ENCODE results near the gene ROBO2. TPM values are rescaled to one million over a fixed set of nuclear protein-coding genes. Genes with fewer than 3 reads are reported as not detected.

The ROBO2 gene
- total RNA-seq, 1 donor from 2014 or later: 330 TPM

DNA sequence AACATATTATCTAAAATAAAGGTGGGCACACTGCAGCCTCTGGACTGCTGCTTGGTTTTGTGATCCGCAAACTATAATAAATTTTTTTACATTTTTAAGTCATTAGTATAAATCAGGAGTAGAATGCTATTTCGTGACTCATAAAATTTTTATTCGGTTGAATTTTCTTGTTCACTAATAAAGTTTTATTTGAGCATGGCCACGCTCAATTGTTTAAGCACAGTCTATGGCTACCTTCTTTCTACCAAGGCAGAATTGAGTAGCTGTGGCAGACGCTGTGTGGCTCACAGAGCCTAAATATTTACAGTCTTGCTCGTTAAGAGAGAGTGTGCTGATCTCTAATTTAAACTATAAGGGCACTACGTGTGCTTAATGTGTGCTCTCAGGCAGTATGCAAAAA, 28.9 kb downstream of the ROBO2 start:
- Mint-ChIP-seq H3K4me3 (ENCODE audit: unreplicated experiment) (peak overlapping the region; percentile 32), H3K4me1 (ENCODE audit: low read depth, unreplicated experiment) (peaks cover 44% of the 10 kb centered on the region), H3K9me3 (ENCODE audit: unreplicated experiment) (peaks cover 2% of the 10 kb centered on the region), H3K27me3 (ENCODE audit: unreplicated experiment) (peaks cover 2% of the 10 kb centered on the region), H3K27ac (ENCODE audit: unreplicated experiment) (no peak overlapping the region), H3K36me3 (ENCODE audit: unreplicated experiment) (no peaks in the 10 kb centered on the region)
- no peak for DNase-seq
- TF ChIP-seq, protein P1, sequence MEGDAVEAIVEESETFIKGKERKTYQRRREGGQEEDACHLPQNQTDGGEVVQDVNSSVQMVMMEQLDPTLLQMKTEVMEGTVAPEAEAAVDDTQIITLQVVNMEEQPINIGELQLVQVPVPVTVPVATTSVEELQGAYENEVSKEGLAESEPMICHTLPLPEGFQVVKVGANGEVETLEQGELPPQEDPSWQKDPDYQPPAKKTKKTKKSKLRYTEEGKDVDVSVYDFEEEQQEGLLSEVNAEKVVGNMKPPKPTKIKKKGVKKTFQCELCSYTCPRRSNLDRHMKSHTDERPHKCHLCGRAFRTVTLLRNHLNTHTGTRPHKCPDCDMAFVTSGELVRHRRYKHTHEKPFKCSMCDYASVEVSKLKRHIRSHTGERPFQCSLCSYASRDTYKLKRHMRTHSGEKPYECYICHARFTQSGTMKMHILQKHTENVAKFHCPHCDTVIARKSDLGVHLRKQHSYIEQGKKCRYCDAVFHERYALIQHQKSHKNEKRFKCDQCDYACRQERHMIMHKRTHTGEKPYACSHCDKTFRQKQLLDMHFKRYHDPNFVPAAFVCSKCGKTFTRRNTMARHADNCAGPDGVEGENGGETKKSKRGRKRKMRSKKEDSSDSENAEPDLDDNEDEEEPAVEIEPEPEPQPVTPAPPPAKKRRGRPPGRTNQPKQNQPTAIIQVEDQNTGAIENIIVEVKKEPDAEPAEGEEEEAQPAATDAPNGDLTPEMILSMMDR (IDR thresholded peaks at IDR 0.05; ENCODE audit: partially characterized antibody, unreplicated experiment): no peak

DNA sequence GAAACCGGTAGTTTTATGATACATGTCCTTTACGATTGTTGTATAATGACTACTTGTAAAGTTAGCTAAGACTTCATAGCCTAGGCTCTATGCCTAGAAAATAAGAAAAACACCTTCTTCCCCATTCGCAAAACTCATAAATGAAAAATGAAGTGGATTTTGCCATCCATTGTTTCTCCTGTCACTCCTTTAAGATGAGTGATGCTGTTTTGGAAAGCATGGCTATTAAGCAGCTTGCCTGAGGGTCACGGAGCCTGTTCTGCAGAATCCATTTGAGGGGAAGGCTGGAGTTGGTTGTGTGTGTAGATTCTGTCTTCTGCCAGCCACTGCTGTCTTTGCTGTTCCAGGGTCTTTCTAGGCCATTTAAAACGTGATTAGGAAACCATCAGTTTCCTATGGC, 31.5 kb downstream of the ROBO2 start:
- TF ChIP-seq, protein P1 (IDR thresholded peaks at IDR 0.05; ENCODE audit: partially characterized antibody, unreplicated experiment): no peak

DNA sequence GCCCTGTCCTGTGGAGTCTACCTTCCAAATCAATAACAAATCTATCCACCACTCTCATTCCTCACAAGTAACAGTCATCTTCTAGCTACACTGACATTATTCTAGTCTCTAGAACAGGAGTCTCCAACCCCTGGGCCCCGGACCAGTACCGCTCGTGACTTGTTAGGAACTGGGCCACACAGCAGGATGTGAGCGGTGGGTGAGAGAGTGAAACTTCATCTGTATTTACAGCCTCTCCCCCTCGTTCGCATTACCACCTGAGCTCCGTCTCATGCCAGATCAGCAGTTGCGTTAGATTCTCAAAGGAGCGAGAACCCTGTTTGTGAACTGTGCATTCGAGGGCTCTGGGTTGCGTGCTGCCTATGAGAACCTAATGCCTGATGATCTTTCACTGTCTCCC, 31.9 kb downstream of the ROBO2 start:
- Mint-ChIP-seq H3K27ac (ENCODE audit: unreplicated experiment) (peak overlapping the region; percentile 31), H3K4me1 (ENCODE audit: low read depth, unreplicated experiment) (peaks cover 49% of the 10 kb centered on the region), H3K27me3 (ENCODE audit: unreplicated experiment) (no peaks in the 10 kb centered on the region), H3K4me3 (ENCODE audit: unreplicated experiment) (peak overlapping the region; percentile 44), H3K36me3 (ENCODE audit: unreplicated experiment) (no peaks in the 10 kb centered on the region), H3K9me3 (ENCODE audit: unreplicated experiment) (no peaks in the 10 kb centered on the region)
- no peak for DNase-seq
- TF ChIP-seq, protein P1 (IDR thresholded peaks at IDR 0.05; ENCODE audit: partially characterized antibody, unreplicated experiment): no peak

More for the DNA sequence above, 31.5 kb downstream of the ROBO2 start:
- H3K4me1 Mint-ChIP-seq (ENCODE audit: low read depth, unreplicated experiment): peaks cover 51% of the 10 kb centered on the region
- H3K27me3 Mint-ChIP-seq (ENCODE audit: unreplicated experiment): no peaks in the 10 kb centered on the region
- H3K36me3 Mint-ChIP-seq (ENCODE audit: unreplicated experiment): no peaks in the 10 kb centered on the region
- H3K4me3 Mint-ChIP-seq (ENCODE audit: unreplicated experiment): peak overlapping the region; percentile 13
- no peak overlapping the region for H3K27ac Mint-ChIP-seq (ENCODE audit: unreplicated experiment)
- H3K9me3 Mint-ChIP-seq (ENCODE audit: unreplicated experiment): no peaks in the 10 kb centered on the region
- no peak for DNase-seq

DNA sequence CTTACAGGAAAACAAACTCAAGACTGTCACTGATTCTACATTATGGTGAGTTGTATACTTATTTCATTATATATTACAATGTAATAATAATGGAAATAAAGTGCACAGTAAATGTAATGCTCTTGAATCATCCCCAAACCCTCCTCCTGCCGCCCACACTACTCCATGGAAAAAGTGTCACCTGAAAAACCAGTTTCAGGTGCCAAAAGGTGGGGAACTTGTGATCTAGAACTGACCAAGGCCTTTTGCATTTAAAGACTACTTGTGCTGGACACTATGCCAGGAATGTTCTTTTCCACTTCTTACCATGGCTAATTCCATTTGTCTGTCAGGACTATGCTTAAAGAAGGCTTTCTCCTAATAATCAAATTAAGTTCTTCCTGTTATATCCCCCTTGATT, 32.3 kb downstream of the ROBO2 start:
- no peaks in the 10 kb centered on the region for H3K9me3 Mint-ChIP-seq (ENCODE audit: unreplicated experiment)
- no peaks in the 10 kb centered on the region for H3K27me3 Mint-ChIP-seq (ENCODE audit: unreplicated experiment)
- TF ChIP-seq, protein P1 (IDR thresholded peaks at IDR 0.05; ENCODE audit: partially characterized antibody, unreplicated experiment): no peak
- no peak overlapping the region for H3K27ac Mint-ChIP-seq (ENCODE audit: unreplicated experiment)
- H3K4me3 Mint-ChIP-seq (ENCODE audit: unreplicated experiment): peak overlapping the region; percentile 44
- H3K4me1 Mint-ChIP-seq (ENCODE audit: low read depth, unreplicated experiment): peaks cover 46% of the 10 kb centered on the region
- no peaks in the 10 kb centered on the region for H3K36me3 Mint-ChIP-seq (ENCODE audit: unreplicated experiment)
- DNase-seq: no peak

DNA sequence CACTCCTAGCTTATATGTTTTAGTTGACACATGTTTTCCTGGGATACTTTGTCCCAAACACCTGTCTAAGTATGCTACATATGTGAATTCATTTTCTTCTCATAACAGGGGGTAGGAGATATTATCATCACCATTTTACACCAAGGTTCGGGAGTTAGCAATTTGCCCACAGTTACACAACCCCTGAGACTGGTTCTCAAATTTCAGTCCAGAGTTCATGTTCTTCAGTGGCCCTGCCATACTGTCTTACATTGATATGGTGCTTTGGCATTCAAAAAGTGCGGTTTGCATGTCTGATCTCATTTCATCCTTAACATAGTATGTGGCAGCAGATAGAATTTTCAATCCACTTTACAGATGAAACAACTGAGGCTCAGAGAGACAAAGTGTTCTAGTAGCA, 38.4 kb downstream of the ROBO2 start:
- no peak overlapping the region for H3K4me3 Mint-ChIP-seq (ENCODE audit: unreplicated experiment)
- peaks cover 9% of the 10 kb centered on the region for H3K9me3 Mint-ChIP-seq (ENCODE audit: unreplicated experiment)
- H3K4me1 Mint-ChIP-seq (ENCODE audit: low read depth, unreplicated experiment): peaks cover 44% of the 10 kb centered on the region
- H3K27me3 Mint-ChIP-seq (ENCODE audit: unreplicated experiment): peaks cover 4% of the 10 kb centered on the region
- TF ChIP-seq, protein P1 (IDR thresholded peaks at IDR 0.05; ENCODE audit: partially characterized antibody, unreplicated experiment): no peak
- no peak for DNase-seq
- H3K36me3 Mint-ChIP-seq (ENCODE audit: unreplicated experiment): peaks cover 4% of the 10 kb centered on the region
- H3K27ac Mint-ChIP-seq (ENCODE audit: unreplicated experiment): no peak overlapping the region
